Stimulated activated CD4-positive, alpha-beta T cell treated with anti-CD3 and anti-CD28 coated beads, Interleukin-12 subunit alpha, Interleukin-12 subunit beta, amount 100 ng/mL, for 4 hours (primary cell): ENCODE results near the gene ERVFRD-1.
"Not testable (repeated sequence)": the region's sequence is repeated elsewhere in the genome, so short reads cannot be mapped to it uniquely, and the experiment has no call there.

Experiments used
- DNase-seq: peaks from one replicate; pipeline ENCODE4 v3.0.0-alpha.2; 2020

Gene ERVFRD-1

GRCh38 chr6:11126876-11127275 lies 15.4 kb upstream of the ERVFRD-1 start:
- DNase-seq = no peak

GRCh38 chr6:11123978-11124377 lies 12.5 kb upstream of the ERVFRD-1 start:
- no peak for DNase-seq

DNA sequence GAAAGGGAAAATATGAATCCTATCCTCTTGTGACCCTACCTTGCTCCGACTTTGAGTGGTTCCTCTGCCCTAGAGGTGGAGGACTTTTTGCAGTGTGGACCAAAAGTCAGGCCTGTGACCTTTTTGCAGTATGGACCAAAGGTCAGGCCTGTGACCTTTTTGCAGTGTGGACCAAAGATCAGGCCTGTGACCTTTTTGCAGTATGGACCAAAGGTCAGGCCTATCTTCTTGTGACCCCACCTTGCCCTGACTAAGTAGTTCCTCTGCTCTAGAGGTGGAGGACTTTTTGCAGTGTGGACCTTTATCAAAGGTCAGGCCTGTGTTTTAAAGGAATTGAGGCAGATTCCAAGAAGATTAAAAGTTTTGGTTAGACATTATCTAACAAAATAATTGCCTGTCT lies 10.9 kb upstream of the ERVFRD-1 start:
- DNase-seq = no peak

GRCh38 chr6:11121851-11122250 lies 10.3 kb upstream of the ERVFRD-1 start:
- no peak for DNase-seq

DNA sequence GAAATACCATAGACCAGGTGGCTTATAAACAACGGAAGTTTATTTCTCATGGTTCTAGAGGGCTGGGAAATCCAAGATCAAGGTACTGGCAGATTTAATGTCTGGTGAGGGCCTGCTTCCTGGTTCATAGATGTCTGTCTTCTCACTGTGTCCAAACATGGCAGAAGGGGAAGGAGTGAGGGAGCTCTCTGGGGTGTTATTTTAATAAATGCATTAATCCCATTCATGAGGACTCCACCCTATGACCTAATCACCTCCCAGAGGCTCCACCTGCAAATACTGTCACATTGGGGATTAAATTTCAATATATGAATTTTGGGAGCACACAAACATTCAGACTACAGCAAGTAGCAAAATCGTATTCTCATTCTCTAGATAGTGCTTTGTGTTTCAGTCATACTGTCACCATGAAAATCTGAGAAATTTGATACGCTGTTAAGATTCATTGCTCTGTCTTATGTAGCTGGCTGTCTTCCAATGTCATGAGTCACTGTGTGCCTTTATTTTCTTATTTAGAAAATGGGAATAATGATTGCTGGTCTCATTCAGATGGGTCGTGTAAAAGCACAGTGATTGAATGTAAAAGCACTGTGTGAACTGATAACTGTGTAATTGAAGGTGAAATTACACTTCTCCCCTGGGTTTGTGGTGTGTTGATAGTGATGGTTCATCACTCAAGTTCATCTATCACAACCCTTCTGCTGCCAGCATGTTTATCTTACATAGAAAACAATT lies 8.9 kb upstream of the ERVFRD-1 start:
- no peak for DNase-seq

GRCh38 chr6:11115808-11116536 lies 4.4 kb upstream of the ERVFRD-1 start:
- DNase-seq = not testable (repeated sequence)

- no peak for DNase-seq
Measured at GRCh38 chr6:11113038-11113437, 1.5 kb upstream of the ERVFRD-1 start.

GRCh38 chr6:11111769-11112437 lies 378 bp upstream of the ERVFRD-1 start:
- no peak for DNase-seq

DNA sequence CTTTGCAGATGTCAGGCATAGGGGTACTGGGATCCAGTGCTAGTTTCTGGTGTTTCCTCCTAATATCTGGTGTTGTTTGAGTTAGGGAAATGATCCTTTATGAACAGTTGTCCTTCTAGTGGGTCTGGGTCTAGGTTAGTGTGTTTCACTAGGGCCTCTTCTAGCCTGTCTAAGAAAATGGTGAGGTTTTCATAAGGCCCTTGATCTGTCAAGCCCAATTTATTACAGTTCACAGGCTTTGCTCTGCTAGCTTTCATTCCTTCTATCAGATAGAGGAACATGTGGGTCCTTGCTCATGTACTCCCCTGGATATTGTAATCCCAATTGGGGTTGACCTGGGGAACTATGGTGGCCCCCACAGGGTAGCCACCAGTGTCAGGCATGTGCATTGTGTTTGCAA lies 2.8 kb downstream of the ERVFRD-1 start:
- DNase-seq = no peak

- no peak for DNase-seq
Measured at GRCh38 chr6:11103065-11103464, 8.5 kb downstream of the ERVFRD-1 start.

DNA sequence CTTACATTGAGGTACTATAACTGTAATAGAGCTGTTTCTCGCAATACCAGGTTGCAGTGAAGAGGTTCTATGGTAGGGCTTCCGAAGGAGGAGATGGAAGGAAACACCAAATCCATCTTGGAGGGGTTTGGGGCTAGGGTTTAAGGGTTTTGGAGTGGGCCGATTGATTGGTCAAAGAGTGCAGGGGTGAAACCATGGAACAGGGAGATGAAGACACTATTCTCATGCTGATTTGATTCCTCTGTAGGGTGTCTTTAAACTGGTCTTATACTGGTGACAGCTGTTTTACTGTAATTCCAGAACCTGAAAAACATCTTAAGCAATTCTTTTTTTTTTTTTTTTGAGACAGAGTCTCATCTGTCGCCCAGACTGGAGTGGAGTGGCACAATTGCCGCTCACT lies 10.1 kb downstream of the ERVFRD-1 start:
- no peak for DNase-seq

GRCh38 chr6:11098004-11098403 lies 13.5 kb downstream of the ERVFRD-1 start:
- no peak for DNase-seq

GRCh38 chr6:11097476-11097875 lies 14.0 kb downstream of the ERVFRD-1 start:
- DNase-seq = no peak

GRCh38 chr6:11096109-11096508 lies 15.4 kb downstream of the ERVFRD-1 start:
- no peak for DNase-seq

DNA sequence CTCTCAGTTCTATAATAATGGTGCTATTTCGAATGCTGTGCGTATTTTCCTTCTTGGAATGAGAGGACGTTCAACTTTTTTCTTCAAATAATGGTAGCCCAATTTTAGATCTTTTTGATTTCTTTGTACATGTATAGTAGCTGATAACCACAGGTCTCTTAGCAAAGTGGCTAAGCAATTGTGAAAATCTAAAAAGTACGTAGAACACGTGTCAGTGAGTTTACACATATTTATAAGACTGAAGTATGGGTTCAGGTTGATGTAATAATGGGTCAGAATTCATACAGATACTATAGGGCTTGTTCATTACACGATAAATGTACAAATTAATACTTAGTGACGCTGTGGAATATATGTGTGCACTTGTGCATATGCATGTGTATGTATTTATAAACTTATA lies 16.6 kb downstream of the ERVFRD-1 start:
- DNase-seq = no peak

- peak; percentile 32 for DNase-seq
Measured at GRCh38 chr6:11094411-11094851, 17.1 kb downstream of the ERVFRD-1 start.

DNA sequence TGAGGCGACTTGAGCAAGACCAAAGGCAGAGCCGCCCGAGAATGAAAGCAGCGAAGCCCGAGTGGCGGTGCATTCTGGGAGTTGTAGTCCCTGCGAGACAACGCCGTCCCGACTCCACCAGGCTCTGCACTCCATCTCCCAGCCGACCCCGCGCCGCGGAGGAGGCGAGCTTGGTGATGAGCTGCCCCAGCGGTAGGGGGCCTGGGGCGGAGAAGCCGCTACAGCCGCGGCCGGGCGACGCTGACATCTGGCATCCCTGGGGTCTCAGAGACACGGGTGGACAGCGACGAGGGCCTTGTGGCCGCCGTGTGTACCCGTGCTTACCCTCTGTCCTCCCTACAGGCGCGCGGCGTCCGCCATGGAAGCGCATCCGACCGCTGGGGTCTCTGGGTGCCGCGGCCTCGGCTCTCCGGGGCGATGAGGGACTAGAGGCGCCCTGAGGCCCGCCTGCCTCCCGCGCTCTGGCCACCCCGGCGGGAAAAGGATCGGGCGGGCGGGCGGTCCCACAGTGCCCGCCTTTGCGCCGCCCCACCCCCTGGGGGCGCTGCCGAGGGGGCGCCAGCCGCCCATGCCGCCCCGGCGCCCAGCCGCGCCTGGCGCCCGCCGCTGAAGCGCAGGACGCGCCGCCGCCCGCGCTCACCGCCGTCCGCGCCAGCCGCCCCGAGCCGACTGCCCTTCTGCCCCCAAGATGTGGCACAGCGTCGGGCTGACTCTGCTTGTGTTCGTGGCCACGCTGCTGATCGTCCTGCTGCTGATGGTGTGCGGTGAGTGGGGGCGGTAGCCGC lies 17.7 kb downstream of the ERVFRD-1 start, which contains the start of gene SMIM13:
TSS of gene SMIM13 (plus strand) at position 209 of the 785 bp plus-strand sequence. CDS start at position 689, 480 bp downstream.
- peak; percentile 93 for DNase-seq

GRCh38 chr6:11093376-11093625 lies 18.2 kb downstream of the ERVFRD-1 start:
- no peak for DNase-seq

DNA sequence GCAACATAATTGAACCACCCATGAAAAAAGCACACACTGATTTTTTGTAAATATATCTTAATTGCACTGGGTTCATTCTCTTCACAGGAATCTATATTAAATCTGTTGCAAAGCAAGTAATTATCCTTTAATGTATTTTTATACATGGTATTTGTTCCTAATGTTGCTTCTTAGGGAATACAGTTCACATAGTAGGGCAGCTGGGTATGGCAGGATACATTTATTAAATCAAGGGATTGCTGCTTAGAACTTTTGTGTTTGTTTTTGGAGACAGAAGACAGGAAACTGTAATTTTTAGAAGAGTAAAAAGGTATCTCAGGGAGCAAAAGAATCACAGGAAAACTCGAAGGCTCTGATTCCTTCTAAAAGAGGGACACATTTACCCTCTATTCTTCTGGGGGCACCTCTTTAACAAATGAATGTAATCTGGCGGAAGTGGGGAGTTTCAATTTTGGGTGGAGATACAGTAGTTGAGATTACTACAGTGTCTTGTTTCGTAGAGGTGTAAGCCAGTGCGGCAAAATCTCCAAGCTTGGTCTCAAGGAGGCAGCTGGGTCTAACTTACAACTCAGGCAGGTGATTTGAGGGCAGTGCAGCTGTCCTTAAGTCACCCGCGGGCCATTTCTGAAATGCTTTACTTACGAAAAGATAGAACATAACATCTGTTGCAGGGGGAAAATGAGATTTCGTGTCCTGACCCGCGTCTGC lies 18.7 kb downstream of the ERVFRD-1 start:
- DNase-seq = no peak

- DNase-seq = not testable (repeated sequence)
Measured at GRCh38 chr6:11091141-11091540, 20.4 kb downstream of the ERVFRD-1 start.

- no peak for DNase-seq
Measured at GRCh38 chr6:11089695-11090094, 21.8 kb downstream of the ERVFRD-1 start.

DNA sequence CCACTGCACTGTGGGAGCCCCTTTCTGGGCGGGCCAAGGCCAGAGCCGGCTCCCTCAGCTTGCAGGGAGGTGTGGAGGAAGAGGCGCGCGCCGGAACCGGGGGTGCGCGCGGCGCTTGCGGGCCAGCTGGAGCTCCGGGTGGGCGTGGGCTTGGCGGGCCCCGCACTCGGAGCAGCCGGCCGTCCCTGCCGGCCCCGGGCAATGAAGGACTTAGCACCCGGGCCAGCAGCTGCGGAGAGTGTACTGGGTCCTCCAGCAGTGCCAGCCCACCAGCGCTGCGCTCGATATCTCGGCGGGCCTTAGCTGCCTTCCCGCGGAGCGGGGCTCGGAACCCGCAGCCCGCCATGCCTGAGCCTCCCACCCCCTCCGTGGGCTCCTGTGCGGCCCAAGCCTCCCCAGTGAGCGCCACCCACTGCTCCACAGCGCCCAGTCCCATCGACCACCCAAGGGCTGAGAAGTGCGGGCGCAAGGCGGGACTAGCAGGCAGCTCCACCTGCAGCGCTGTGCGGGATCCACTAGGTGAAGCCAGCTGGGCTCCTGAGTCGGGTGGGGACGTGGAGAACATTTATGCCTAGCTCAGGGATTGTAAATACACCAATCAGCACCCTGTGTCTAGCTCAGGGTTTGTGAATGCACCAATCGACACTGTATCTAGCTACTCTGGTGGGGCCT lies 24.2 kb downstream of the ERVFRD-1 start:
- DNase-seq = not testable (repeated sequence)
